Activated naive CD4-positive, alpha-beta T cell treated with anti-CD3 and anti-CD28 coated beads, Interleukin-2, amount 50 U/mL, for 24 hours (primary cell): ENCODE data around the gene ZNF496.
"Not testable (repeated sequence)": the region's sequence is repeated elsewhere in the genome, so short reads cannot be mapped to it uniquely, and the experiment has no call there.

Experiments used
- H3K27ac Mint-ChIP-seq: one replicate; pipeline ENCODE4 v1.8.0; 2021; ENCODE audit warnings: mild to moderate bottlenecking, mixed read lengths
- H3K27me3 Mint-ChIP-seq: one replicate; pipeline ENCODE4 v1.8.0; 2021; ENCODE audit warnings: mixed read lengths
- H3K36me3 Mint-ChIP-seq: one replicate; pipeline ENCODE4 v1.8.0; 2021; ENCODE audit warnings: mixed read lengths
- H3K4me1 Mint-ChIP-seq: one replicate; pipeline ENCODE4 v1.8.0; 2021; ENCODE audit warnings: mixed read lengths
- H3K4me3 Mint-ChIP-seq: one replicate; pipeline ENCODE4 v1.8.0; 2021; ENCODE audit warnings: mild to moderate bottlenecking, mixed read lengths
- H3K9me3 Mint-ChIP-seq: one replicate; pipeline ENCODE4 v1.8.0; 2021; ENCODE audit warnings: mixed read lengths

The ZNF496 gene

GRCh38 chr1:247268390-247269045, 63.1 kb downstream of the ZNF496 start:
- H3K9me3 Mint-ChIP-seq: peaks cover 14% of the 10 kb centered on the region
- H3K27me3 Mint-ChIP-seq: peaks cover 3% of the 10 kb centered on the region
- H3K27ac Mint-ChIP-seq: no peak overlapping the region
- H3K36me3 Mint-ChIP-seq: peaks cover 5% of the 10 kb centered on the region
- no peak overlapping the region for H3K4me3 Mint-ChIP-seq
- H3K4me1 Mint-ChIP-seq: no peaks in the 10 kb centered on the region

GRCh38 chr1:247266053-247266452, 65.6 kb downstream of the ZNF496 start:
- Mint-ChIP-seq H3K27ac (no peak overlapping the region), H3K9me3 (peaks cover 19% of the 10 kb centered on the region), H3K36me3 (peaks cover 5% of the 10 kb centered on the region), H3K4me3 (no peak overlapping the region), H3K27me3 (peaks cover 3% of the 10 kb centered on the region), H3K4me1 (no peaks in the 10 kb centered on the region)

- not testable (repeated sequence) for H3K4me3 Mint-ChIP-seq, H3K9me3 Mint-ChIP-seq, H3K4me1 Mint-ChIP-seq, H3K36me3 Mint-ChIP-seq, H3K27ac Mint-ChIP-seq
- H3K27me3 Mint-ChIP-seq: peaks cover 13% of the 10 kb centered on the region
Measured at GRCh38 chr1:247255772-247256171, 75.9 kb downstream of the ZNF496 start, which contains the start of gene VN1R5. Gene VN1R5 (plus strand): TSS chr1:247256072.

- Mint-ChIP-seq H3K27ac (no peak overlapping the region), H3K4me1 (no peaks in the 10 kb centered on the region), H3K4me3 (no peak overlapping the region), H3K9me3 (peaks cover 18% of the 10 kb centered on the region), H3K27me3 (peaks cover 8% of the 10 kb centered on the region), H3K36me3 (no peaks in the 10 kb centered on the region)
Measured at GRCh38 chr1:247247568-247247967, 84.1 kb downstream of the ZNF496 start.
